PFSK-1 (cell line): ENCODE results near the gene PRLR.

ENCODE experiments used
- FOXP2 ChIP-seq: optimal IDR thresholded peaks from 2 replicates; pipeline ENCODE3; 2011; ENCODE audit warnings: borderline replicate concordance, control low read depth, inconsistent platforms; ENCODE audit not compliant: insufficient read depth; ENCODE audit errors: extremely low read length, extremely low read depth
- POLR2AphosphoS5 ChIP-seq: IDR thresholded peaks from 2 replicates; pipeline ENCODE4 v1.6.1; 2012; ENCODE audit warnings: low read depth, mild to moderate bottlenecking, control low read depth, low read length, moderate library complexity
- REST ChIP-seq, 2 experiments: IDR thresholded peaks; 2 replicates each; pipeline versions ENCODE4 v1.6.1 to v1.8.0; 2011 to 2012; ENCODE audit warnings: low read depth in 2 of 2, low read length in 2 of 2, control low read depth in 1 of 2, inconsistent platforms in 1 of 2, mild to moderate bottlenecking in 1 of 2, moderate library complexity in 1 of 2; ENCODE audit not compliant: insufficient read depth in 1 of 2
- SIN3A ChIP-seq: IDR thresholded peaks from 2 replicates; pipeline ENCODE4 v1.6.1; 2012; ENCODE audit warnings: mild to moderate bottlenecking, low read length, moderate library complexity, borderline replicate concordance; ENCODE audit not compliant: insufficient read depth
- TAF1 ChIP-seq: IDR thresholded peaks from 2 replicates; pipeline ENCODE4 v1.6.1; 2012; ENCODE audit warnings: low read length, control low read depth, borderline replicate concordance; ENCODE audit not compliant: insufficient read depth

The PRLR gene

DNA sequence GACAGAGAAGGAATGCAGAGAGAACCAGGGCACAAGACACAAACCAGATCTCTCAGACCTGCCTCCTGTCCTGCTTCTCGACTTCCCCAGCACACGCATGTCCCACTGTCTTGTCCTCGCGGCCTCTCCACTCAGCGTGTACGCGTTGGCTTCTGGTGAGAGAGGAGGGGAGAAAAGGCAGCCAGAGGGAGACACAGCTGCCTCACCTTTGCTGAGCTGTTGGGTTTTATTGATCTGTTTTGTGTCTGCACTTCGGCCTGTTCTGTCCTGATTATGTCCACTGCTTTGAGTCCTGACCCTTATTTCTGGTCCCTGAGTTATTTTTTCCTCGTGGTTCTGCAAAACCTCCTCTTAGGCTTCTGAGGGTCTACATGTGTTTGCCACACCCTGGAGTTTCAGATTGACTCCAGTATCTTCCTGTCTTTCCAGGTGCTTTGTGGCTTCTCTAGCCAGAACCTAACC lies 95.0 kb downstream of the PRLR start:
- TF ChIP-seq REST (IDR thresholded peaks at IDR 0.05; ENCODE audit: insufficient read depth in 1 of 2, low read depth in 2 of 2, low read length in 2 of 2) (no peak), POLR2AphosphoS5 (no peak), SIN3A (no peak), FOXP2 (no peak), TAF1 (no peak)

GRCh38 chr5:35134278-35135030 lies 95.8 kb downstream of the PRLR start:
- no peak for TF ChIP-seq SIN3A
- TF ChIP-seq FOXP2 = no peak
- no peak for TF ChIP-seq POLR2AphosphoS5
- TF ChIP-seq REST (IDR thresholded peaks at IDR 0.05; ENCODE audit: insufficient read depth in 1 of 2, low read depth in 2 of 2, low read length in 2 of 2) = no peak
- no peak for TF ChIP-seq TAF1

DNA sequence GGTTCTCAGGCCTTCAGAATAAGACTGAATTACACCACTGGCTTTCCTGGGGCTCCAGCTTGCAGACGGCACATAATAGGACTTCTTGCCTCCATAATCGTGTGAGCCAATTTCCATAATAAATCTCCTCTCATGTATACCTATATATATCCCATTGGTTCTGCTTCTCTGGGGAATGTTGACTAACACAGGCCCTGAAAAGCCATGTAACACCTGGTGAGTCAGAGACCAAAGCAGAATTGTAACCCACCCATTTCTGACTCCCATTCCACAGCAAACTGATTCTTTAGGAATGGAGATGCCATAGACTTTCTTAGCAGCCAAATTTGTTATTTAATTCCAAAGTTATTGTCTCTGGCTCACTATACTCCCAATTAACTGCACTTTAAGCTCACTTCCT lies 97.1 kb downstream of the PRLR start:
- TF ChIP-seq SIN3A (no peak), POLR2AphosphoS5 (no peak), REST (IDR thresholded peaks at IDR 0.05; ENCODE audit: insufficient read depth in 1 of 2, low read depth in 2 of 2, low read length in 2 of 2) (no peak), TAF1 (no peak), FOXP2 (no peak)

DNA sequence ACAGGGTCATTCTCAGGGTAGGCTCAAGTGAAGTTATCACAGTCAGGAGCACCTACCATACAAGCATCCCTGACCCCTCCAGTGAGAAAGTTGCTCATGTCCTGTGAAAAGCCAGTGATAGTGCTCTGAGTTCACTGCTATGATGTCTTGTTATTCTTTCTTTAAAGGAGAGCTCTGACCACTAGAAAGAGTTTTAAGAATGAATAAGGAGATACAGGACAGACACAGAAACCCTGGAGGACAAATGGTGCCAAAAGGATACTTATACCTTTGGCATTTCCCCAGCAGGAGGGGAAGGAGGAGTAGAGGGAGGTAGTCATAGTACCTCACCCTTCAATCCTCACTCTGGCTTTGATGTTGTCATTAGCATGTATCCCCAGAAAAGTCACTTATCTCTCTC lies 98.6 kb downstream of the PRLR start:
- TF ChIP-seq REST (IDR thresholded peaks at IDR 0.05; ENCODE audit: insufficient read depth in 1 of 2, low read depth in 2 of 2, low read length in 2 of 2) (no peak), SIN3A (no peak), FOXP2 (no peak)
